ENCODE measurements around the gene GPR152. TPM values are rescaled to one million over a fixed set of nuclear protein-coding genes. Genes with fewer than 3 reads are reported as not detected.

The GPR152 gene
- total RNA-seq, result not detected

GRCh38 chr11:67452141-67452952 lies at the start of gene GPR152:
Gene GPR152, minus strand, starts transcription at chr11:67452729. Its CDS starts 5 bp downstream, at chr11:67452724.
- TF ChIP-seq POLR2A (IDR thresholded peaks at IDR 0.05) (no peak), CTCF (IDR thresholded peaks at IDR 0.05) (no peak)
- WGBS, 2 donors, result 69 to 76% methylated on average over 28 to 32 of the region's 33 CpGs

GRCh38 chr11:67501854-67502253 lies 49.3 kb upstream of the GPR152 start:
- H3K4me3 ChIP-seq (ENCODE audit: low read depth, poor library complexity, severe bottlenecking), result no peak overlapping the region
- no peak for TF ChIP-seq CTCF (IDR thresholded peaks at IDR 0.05)
- TF ChIP-seq POLR2A (IDR thresholded peaks at IDR 0.05), result no peak
- intact Hi-C loops (cut with DNase I; ENCODE audit: low total_unique reads), result loop anchor here (10.0 kb wide), 1 partner anchor 107 kb away; the partner anchor contains the start of gene RAD9A
- no peak for DNase-seq (ENCODE audit: low spot score in 2 of 2)
- WGBS, 2 donors, result 98% methylated on average over 11 to 16 of the region's 18 CpGs

More at GRCh38 chr11:67452141-67452952, at the start of gene GPR152:
- H3K4me3 ChIP-seq (ENCODE audit: low read depth, poor library complexity, severe bottlenecking), result no peak within 1 kb of the TSS
- no peak for DNase-seq (ENCODE audit: low spot score in 2 of 2)
- intact Hi-C loops (cut with DNase I; ENCODE audit: low total_unique reads), result no loop called here

- 91 to 93% methylated on average over 9 of the region's 9 CpGs for WGBS, 2 donors
- DNase-seq (ENCODE audit: low spot score in 2 of 2), result no peak
- H3K4me3 ChIP-seq (ENCODE audit: low read depth, poor library complexity, severe bottlenecking), result no peak overlapping the region
- intact Hi-C loops (cut with DNase I; ENCODE audit: low total_unique reads), result loop anchor here (10.0 kb wide), 1 partner anchor 106 kb away; the partner anchor contains the start of gene RAD9A
- TF ChIP-seq POLR2A (IDR thresholded peaks at IDR 0.05) (no peak), CTCF (IDR thresholded peaks at IDR 0.05) (no peak)
These were observed 48.5 kb upstream of the GPR152 start for GRCh38 chr11:67500831-67501715.

GRCh38 chr11:67500484-67500821 lies 47.9 kb upstream of the GPR152 start:
- WGBS, 2 donors, result 90 to 100% methylated on average over 1 of the region's 1 CpG
- no peak overlapping the region for H3K4me3 ChIP-seq (ENCODE audit: low read depth, poor library complexity, severe bottlenecking)
- TF ChIP-seq POLR2A (IDR thresholded peaks at IDR 0.05) (no peak), CTCF (IDR thresholded peaks at IDR 0.05) (no peak)
- intact Hi-C loops (cut with DNase I; ENCODE audit: low total_unique reads), result loop anchor here (10.0 kb wide), 1 partner anchor 106 kb away; the partner anchor contains the start of gene RAD9A
- no peak for DNase-seq (ENCODE audit: low spot score in 2 of 2)

GRCh38 chr11:67499808-67500483 lies 47.4 kb upstream of the GPR152 start:
- 87 to 93% methylated on average over 20 to 26 of the region's 26 CpGs for WGBS, 2 donors
- intact Hi-C loops (cut with DNase I; ENCODE audit: low total_unique reads), result loop anchor here (10.0 kb wide), 1 partner anchor 105 kb away; the partner anchor contains the start of gene RAD9A

More at GRCh38 chr11:67499808-67500483, 47.4 kb upstream of the GPR152 start:
- no peak overlapping the region for H3K4me3 ChIP-seq (ENCODE audit: low read depth, poor library complexity, severe bottlenecking)
- DNase-seq (ENCODE audit: low spot score in 2 of 2), result no peak
- TF ChIP-seq CTCF (IDR thresholded peaks at IDR 0.05) (no peak), POLR2A (IDR thresholded peaks at IDR 0.05) (no peak)
